Activated CD4-positive, alpha-beta T cell treated with anti-CD3 and anti-CD28 coated beads, Interleukin-2, amount 50 U/mL, for 48 hours (primary cell): ENCODE data around the gene KLHDC7B.

Source experiments
- DNase-seq, 2 experiments: peaks; one replicate each; pipeline ENCODE4 v3.0.0-alpha.2; 2020

KLHDC7B gene

DNA sequence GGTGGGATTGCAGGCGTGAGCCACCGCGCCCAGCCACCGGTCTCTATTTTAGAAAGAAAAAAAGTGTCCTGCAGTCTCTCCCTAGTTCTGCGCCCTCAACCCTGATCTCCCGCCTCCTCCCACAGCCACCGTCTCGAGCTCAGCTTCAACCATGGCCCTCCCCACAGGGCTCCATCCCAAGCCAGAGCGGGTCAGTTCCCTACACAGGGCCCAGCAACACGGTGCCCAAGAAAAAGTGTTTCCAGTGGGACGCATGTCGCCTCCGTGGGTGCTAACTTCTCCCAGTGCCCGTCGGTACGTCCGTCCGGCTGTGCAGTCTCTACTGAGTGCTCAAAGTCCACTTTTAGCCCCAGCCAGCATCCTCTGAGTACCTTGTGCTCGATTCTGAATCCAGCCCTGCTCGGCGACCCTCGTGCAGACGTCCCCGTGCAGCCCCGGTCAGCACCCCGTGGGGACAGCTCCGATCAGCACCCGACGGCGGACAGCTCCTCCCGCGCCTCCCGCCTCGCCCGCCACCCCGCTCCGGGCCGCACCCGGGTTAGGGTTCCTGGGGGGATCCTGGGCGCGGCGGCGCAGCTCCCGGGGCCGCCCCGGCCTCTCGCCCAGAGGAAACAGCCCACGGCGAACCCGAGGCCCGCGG is 54.2 kb downstream of the KLHDC7B start:
- peak; percentile 63 to 69 for DNase-seq

DNA sequence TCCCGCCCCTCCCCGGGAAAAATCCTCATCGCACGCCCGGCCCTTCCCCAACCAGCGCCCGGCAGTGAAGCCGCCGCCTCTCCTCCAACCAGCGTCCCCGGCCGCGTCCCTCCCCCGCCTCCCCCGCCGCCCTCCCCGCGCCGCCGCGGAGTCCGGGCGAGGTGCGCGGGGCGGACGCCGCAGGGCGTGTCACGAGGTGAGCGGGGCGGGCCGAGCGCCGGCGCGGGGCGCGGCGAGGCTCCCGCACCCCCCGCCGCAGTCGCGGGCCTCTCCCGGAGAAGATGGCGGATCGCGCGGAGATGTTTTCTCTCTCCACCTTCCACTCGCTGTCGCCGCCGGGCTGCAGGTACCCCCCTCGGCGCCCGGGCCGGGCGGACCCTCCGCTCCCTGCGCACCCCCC is 54.8 kb downstream of the KLHDC7B start, which contains the start of gene MAPK8IP2:
MAPK8IP2 (plus strand) TSS at position 256 of the 400 bp plus-strand sequence; CDS start at position 282, 26 bp downstream.
- DNase-seq = no peak
